Measurements from ENCODE around the gene MAP2K6. TPM values are rescaled to one million over a fixed set of nuclear protein-coding genes. Genes with fewer than 3 reads are reported as not detected.
A peak's percentile ranks its signal among the peaks of the same experiment; 100 is the strongest.

MAP2K6 gene
- total RNA-seq, 2 donors from 2014 or later: 5.4 to 14.1 TPM

GRCh38 chr17:69407759-69408158 is 6.7 kb upstream of the MAP2K6 start:
- no peaks in the 10 kb centered on the region for H3K9me3 ChIP-seq
- no peaks in the 10 kb centered on the region for H3K4me1 ChIP-seq (replicated peaks)
- no peak for DNase-seq (ENCODE audit: low spot score)
- TF ChIP-seq CTCF (IDR thresholded peaks at IDR 0.05): no peak
- TF ChIP-seq POLR2AphosphoS5 (IDR thresholded peaks at IDR 0.05): no peak
- no peak for TF ChIP-seq POLR2A (IDR thresholded peaks at IDR 0.05)
- intact Hi-C loops (cut with DNase I): no loop called here
- no peaks in the 10 kb centered on the region for H3K27me3 ChIP-seq (replicated peaks; ENCODE audit: insufficient read depth)
- 86% methylated on average over 1 of the region's 1 CpG for WGBS
- no peak overlapping the region for H3K27ac ChIP-seq
- H3K36me3 ChIP-seq: no peaks in the 10 kb centered on the region
- H3K4me3 ChIP-seq: no peak overlapping the region

- no peak for TF ChIP-seq POLR2A (IDR thresholded peaks at IDR 0.05)
- no peak for TF ChIP-seq CTCF (IDR thresholded peaks at IDR 0.05)
- Histone ChIP-seq H3K27me3 (replicated peaks; ENCODE audit: insufficient read depth) (no peaks in the 10 kb centered on the region), H3K36me3 (no peaks in the 10 kb centered on the region), H3K9me3 (no peaks in the 10 kb centered on the region), H3K4me3 (no peak overlapping the region), H3K27ac (no peak overlapping the region), H3K4me1 (replicated peaks) (no peaks in the 10 kb centered on the region)
- WGBS: 94% methylated on average over 2 of the region's 2 CpGs
- no peak for DNase-seq (ENCODE audit: low spot score)
- intact Hi-C loops (cut with DNase I): loop anchor here (5.0 to 10.0 kb wide), 2 partner anchors 83 to 114 kb away; partner anchors contain the start of gene ABCA5
Measured at GRCh38 chr17:69410671-69411070, 3.8 kb upstream of the MAP2K6 start.

GRCh38 chr17:69411766-69412165 is 2.7 kb upstream of the MAP2K6 start:
- no peaks in the 10 kb centered on the region for H3K9me3 ChIP-seq
- 79% methylated on average over 4 of the region's 4 CpGs for WGBS
- no peaks in the 10 kb centered on the region for H3K27me3 ChIP-seq (replicated peaks; ENCODE audit: insufficient read depth)
- intact Hi-C loops (cut with DNase I): loop anchor here (5.0 to 10.0 kb wide), 2 partner anchors 84 to 113 kb away; partner anchors contain the start of gene ABCA5
- H3K4me1 ChIP-seq (replicated peaks): no peaks in the 10 kb centered on the region
- no peak for DNase-seq (ENCODE audit: low spot score)
- H3K36me3 ChIP-seq: no peaks in the 10 kb centered on the region
- H3K27ac ChIP-seq: no peak overlapping the region
- no peak for TF ChIP-seq POLR2A (IDR thresholded peaks at IDR 0.05)
- no peak for TF ChIP-seq POLR2AphosphoS5 (IDR thresholded peaks at IDR 0.05)
- no peak for TF ChIP-seq CTCF (IDR thresholded peaks at IDR 0.05)
- H3K4me3 ChIP-seq: no peak overlapping the region

GRCh38 chr17:69412251-69412671 is 2.2 kb upstream of the MAP2K6 start:
- H3K4me1 ChIP-seq (replicated peaks): no peaks in the 10 kb centered on the region
- no peaks in the 10 kb centered on the region for H3K27me3 ChIP-seq (replicated peaks; ENCODE audit: insufficient read depth)
- intact Hi-C loops (cut with DNase I): loop anchor here (5.0 to 10.0 kb wide), 2 partner anchors 85 to 113 kb away; partner anchors contain the start of gene ABCA5
- H3K27ac ChIP-seq: no peak overlapping the region
- TF ChIP-seq POLR2A (IDR thresholded peaks at IDR 0.05): no peak
- no peak for TF ChIP-seq CTCF (IDR thresholded peaks at IDR 0.05)
- TF ChIP-seq POLR2AphosphoS5 (IDR thresholded peaks at IDR 0.05): no peak
- no peak overlapping the region for H3K4me3 ChIP-seq
- WGBS: 87% methylated on average over 4 of the region's 4 CpGs
- H3K9me3 ChIP-seq: no peaks in the 10 kb centered on the region
- no peaks in the 10 kb centered on the region for H3K36me3 ChIP-seq
- DNase-seq (ENCODE audit: low spot score): no peak

GRCh38 chr17:69415431-69415830 is 934 bp downstream of the MAP2K6 start:
- intact Hi-C loops (cut with DNase I): loop anchor here (10.0 kb wide), 1 partner anchor 109 kb away; no protein-coding TSS in a partner anchor

More at GRCh38 chr17:69415431-69415830, 934 bp downstream of the MAP2K6 start:
- TF ChIP-seq CTCF (IDR thresholded peaks at IDR 0.05) (no peak), POLR2AphosphoS5 (IDR thresholded peaks at IDR 0.05) (no peak), POLR2A (IDR thresholded peaks at IDR 0.05) (no peak)
- H3K27ac ChIP-seq: no peak overlapping the region
- H3K27me3 ChIP-seq (replicated peaks; ENCODE audit: insufficient read depth): no peaks in the 10 kb centered on the region
- H3K4me1 ChIP-seq (replicated peaks): no peaks in the 10 kb centered on the region
- H3K4me3 ChIP-seq: peak overlapping the region; percentile 37 to 42
- 7% methylated on average over 6 of the region's 6 CpGs for WGBS
- DNase-seq (ENCODE audit: low spot score): no peak
- H3K9me3 ChIP-seq: no peaks in the 10 kb centered on the region
- no peaks in the 10 kb centered on the region for H3K36me3 ChIP-seq
